Measurements from ENCODE around the gene PIGX.

GRCh38 chr3:196726788-196727675 lies 14.9 kb downstream of the PIGX start:
- TF ChIP-seq POLR2A (IDR thresholded peaks at IDR 0.05; ENCODE audit: low read length) (no peak), GATA1 (IDR thresholded peaks at IDR 0.05; ENCODE audit: low read depth, low read length) (no peak)
